HepG2 (cell line): ENCODE data around the gene ABAT. TPM values are rescaled to one million over a fixed set of nuclear protein-coding genes. Genes with fewer than 3 reads are reported as not detected.

Experiments
- ATAC-seq: fragments of 200-7000 bp; cut with Tn5 transposase; 3 replicates; pipeline ENCODE4 v1.9.1; 2020; ENCODE audit warnings: mild to moderate bottlenecking, moderate library complexity
- BruUV-seq: library from RNA; stranded (reverse); fragments of 400-500 nt; replicated peaks from 2 replicates; lab custom pipeline; 2021; lab: Mats Ljungman, UMichigan
- CTCF ChIA-PET: fragments of 300-600 bp; formaldehyde crosslinking; extraction: SDS; loops from one replicate; lab custom pipeline; 2021; ENCODE audit warnings: low total read pairs, inconsistent platforms, low intra/inter-chr PET ratio; lab: Yijun Ruan, JAX
- POLR2A ChIA-PET: fragments of 350-600 bp; sonication (Branson Sonifier 250); formaldehyde crosslinking; loops from one replicate; lab custom pipeline; 2020; ENCODE audit warnings: antibody characterized with exemption, inconsistent platforms; lab: Yijun Ruan, JAX
- DNase-seq: peaks from one replicate; pipeline ENCODE4 v3.0.0-alpha.2; 2015; ENCODE audit warnings: low spot score
- FAIRE-seq: peaks from 3 replicates; lab custom pipeline; 2011; peaks lifted over from hg19 to GRCh38; lab: Jason Lieb, UNC
- H2AFZ ChIP-seq: one replicate; pipeline ENCODE4 v1.6.1; 2011; ENCODE audit warnings: low read length, inconsistent platforms
- H3K27ac ChIP-seq: fragments of 300-600 bp; 3 replicates; pipeline ENCODE4 v1.8.0; 2011; ENCODE audit warnings: mixed run types, mild to moderate bottlenecking, mixed read lengths, low read length, inconsistent platforms; ENCODE audit not compliant: insufficient read depth; ENCODE audit errors: extremely low read length
- H3K27me3 ChIP-seq, 2 experiments: fragments of 200-600 bp in 1 of 2; 2 replicates in 1 of 2; 3 replicates in 1 of 2; pipeline versions ENCODE4 v1.6.0 to v1.8.0; 2011; ENCODE audit warnings: low read length in 2 of 2, mild to moderate bottlenecking in 2 of 2, moderate library complexity in 2 of 2, inconsistent platforms in 1 of 2; ENCODE audit not compliant: insufficient read depth in 2 of 2, control insufficient read depth in 1 of 2
- H3K36me3 ChIP-seq, 2 experiments: fragments of 200-600 bp in 1 of 2; replicated peaks in 1 of 2; 2 replicates in 1 of 2; 3 replicates in 1 of 2; pipeline versions ENCODE4 v1.5.1 to v1.8.0; 2011; ENCODE audit warnings: low read length in 2 of 2, inconsistent platforms in 1 of 2; ENCODE audit not compliant: insufficient read depth in 2 of 2, control insufficient read depth in 1 of 2
- H3K4me1 ChIP-seq: 2 replicates; pipeline ENCODE4 v1.5.1; 2012; ENCODE audit warnings: low read length, inconsistent platforms; ENCODE audit not compliant: insufficient read depth
- H3K4me2 ChIP-seq: 2 replicates; pipeline ENCODE4 v1.6.0; 2011; ENCODE audit warnings: low read depth, low read length, inconsistent platforms
- H3K4me3 ChIP-seq, 3 experiments: fragments of 200-600 bp in 1 of 3; sonication (generic), shearing (Covaris generic) in 1 of 3; replicated peaks in 1 of 3; 2 replicates each; pipeline ENCODE4 v1.5.1; 2011 to 2016; ENCODE audit warnings: low read length in 3 of 3, inconsistent platforms in 2 of 3, low read depth in 2 of 3, mild to moderate bottlenecking in 2 of 3, control low read depth in 1 of 3, mixed read lengths in 1 of 3; ENCODE audit not compliant: insufficient read depth in 1 of 3
- H3K79me2 ChIP-seq: one replicate; pipeline ENCODE4 v1.6.1; 2011; ENCODE audit warnings: low read length, inconsistent platforms; ENCODE audit not compliant: insufficient read depth
- H3K9ac ChIP-seq: 2 replicates; pipeline ENCODE4 v1.6.0; 2011; ENCODE audit warnings: mild to moderate bottlenecking, low read depth, low read length, inconsistent platforms; ENCODE audit not compliant: insufficient read depth
- H3K9me3 ChIP-seq: 2 replicates; pipeline ENCODE4 v1.5.1; 2012; ENCODE audit warnings: mild to moderate bottlenecking, low read length
- H4K20me1 ChIP-seq: 2 replicates; pipeline ENCODE4 v1.6.0; 2011; ENCODE audit warnings: inconsistent platforms, mild to moderate bottlenecking, low read length, moderate library complexity; ENCODE audit not compliant: insufficient read depth
- CEBPB ChIP-seq: IDR thresholded peaks from 2 replicates; pipeline ENCODE4 v1.6.1; 2011; ENCODE audit warnings: low read depth, low read length, improper control_type of control experiment, borderline replicate concordance
- DR1 ChIP-seq: sonication (generic); formaldehyde crosslinking; IDR thresholded peaks from 2 replicates; pipeline ENCODE4 v1.8.0; 2021; ENCODE audit warnings: mild to moderate bottlenecking, missing genetic modification reagents, inconsistent platforms
- GRHL1 ChIP-seq: sonication (generic); formaldehyde crosslinking; conservative IDR thresholded peaks from 2 replicates; pipeline ENCODE4 v1.8.0; 2022; ENCODE audit warnings: missing genetic modification reagents
- KAT8 ChIP-seq: IDR thresholded peaks from 2 replicates; pipeline ENCODE4 v1.6.1; 2016; ENCODE audit warnings: missing genetic modification reagents, missing compliant biosample characterization
- LCORL ChIP-seq, 2 experiments: fragments of 450-650 bp in 1 of 2; sonication (generic) in 1 of 2; formaldehyde crosslinking in 1 of 2; IDR thresholded peaks; 2 replicates each; pipeline versions ENCODE4 v1.5.0 to v1.6.1; 2017 to 2020; ENCODE audit warnings: antibody characterized with exemption in 1 of 2, missing genetic modification reagents in 1 of 2
- MED13 ChIP-seq: sonication (generic); formaldehyde crosslinking; IDR thresholded peaks from 2 replicates; pipeline ENCODE4 v1.5.0; 2020; ENCODE audit warnings: missing genetic modification reagents
- PBX3 ChIP-seq: sonication (generic); formaldehyde crosslinking; IDR thresholded peaks from 2 replicates; pipeline ENCODE4 v1.8.1; 2023; ENCODE audit warnings: missing genetic modification reagents, inconsistent platforms, borderline replicate concordance
- PHF20 ChIP-seq: sonication (generic); formaldehyde crosslinking; IDR thresholded peaks from 2 replicates; pipeline ENCODE4 v1.5.0; 2020; ENCODE audit warnings: mild to moderate bottlenecking, missing genetic modification reagents
- PHF8 ChIP-seq: sonication (generic); formaldehyde crosslinking; IDR thresholded peaks from 2 replicates; pipeline ENCODE4 v1.5.0; 2020; ENCODE audit warnings: missing genetic modification reagents
- SP2 ChIP-seq: sonication (generic); formaldehyde crosslinking; IDR thresholded peaks from 2 replicates; pipeline ENCODE4 v1.5.1; 2020; ENCODE audit warnings: mild to moderate bottlenecking, missing genetic modification reagents
- TAF15 ChIP-seq: fragments of 200-400 bp; formaldehyde crosslinking; IDR thresholded peaks from one replicate; pipeline ENCODE4 v1.6.1; 2018; ENCODE audit warnings: mild to moderate bottlenecking, low read depth, low read length; ENCODE audit not compliant: poor library complexity, severe bottlenecking
- ZNF18 ChIP-seq: sonication (generic); formaldehyde crosslinking; IDR thresholded peaks from 2 replicates; pipeline ENCODE4 v1.8.0; 2022; ENCODE audit warnings: mild to moderate bottlenecking, missing genetic modification reagents; ENCODE audit not compliant: insufficient replicate concordance
- ZNF292 ChIP-seq: sonication (generic); formaldehyde crosslinking; IDR thresholded peaks from 2 replicates; pipeline ENCODE4 v1.8.1; 2022; ENCODE audit warnings: mild to moderate bottlenecking, low read depth, missing genetic modification reagents, borderline replicate concordance
- ZNF567 ChIP-seq: sonication (generic); formaldehyde crosslinking; IDR thresholded peaks from 2 replicates; pipeline ENCODE4 v1.8.1; 2023; ENCODE audit warnings: mild to moderate bottlenecking, missing genetic modification reagents, borderline replicate concordance
- ZNF768 ChIP-seq: sonication (generic); formaldehyde crosslinking; IDR thresholded peaks from 2 replicates; pipeline ENCODE4 v1.4.0; 2020; ENCODE audit warnings: missing genetic modification reagents
- WGBS: methylation state at CpG from one replicate; pipeline ENCODE4 v1.1.6; 2017; ENCODE audit warnings: low lambda C conversion rate; 5-methylcytosine and 5-hydroxymethylcytosine counted together
- in situ Hi-C: cut with HindIII; loops from 2 replicates; pipeline ENCODE4 v1.10.0; 2017; ENCODE audit warnings: low pct_unique_long_range_greater_than_20kb; ENCODE audit not compliant: extremely low pct_ligation_motif_present
- intact Hi-C: fragments of 100-400 bp; cut with micrococcal nuclease; formaldehyde crosslinking; loops from one replicate; pipeline ENCODE4 v1.10.0; 2022; ENCODE audit not compliant: unreplicated experiment
- polyA plus RNA-seq, 8 experiments: library from polyadenylated mRNA; depleted of rRNA in 3 of 8; stranded (reverse) in 7 of 8; unstranded in 1 of 8; fragments of >200 nt; fragmentation: Illumina TruSeq in 4 of 8; extraction: Trizol in 4 of 8; gene quantifications; 2 replicates each; pipeline versions ENCODE4 v1.2.1 to v1.2.3, GENCODE V29; 2011 to 2016; ENCODE audit warnings: low read depth in 4 of 8, missing spikeins in 1 of 8, mixed read lengths in 1 of 8; ENCODE audit not compliant: insufficient read depth in 1 of 8
- total RNA-seq, 5 experiments: library from RNA; depleted of rRNA; stranded (reverse); fragments of >200 nt; fragmentation: Illumina TruSeq; extraction: Trizol; gene quantifications; 2 replicates each; pipeline ENCODE4 v1.2.3, GENCODE V29; 2016; ENCODE audit warnings: low read depth in 1 of 5
- TF ChIP-seq, protein P1 (sequence below): sonication (generic); formaldehyde crosslinking; IDR thresholded peaks from 2 replicates; pipeline ENCODE4 v1.4.0; 2020; ENCODE audit warnings: missing genetic modification reagents

ABAT gene
- total and polyA plus RNA-seq, 2 of the 13 experiments (the other 11 are each of a cell fraction or from before 2014, with no cell fraction given): 47.6 to 97.3 TPM

- no peak for ATAC-seq
- intact Hi-C loops (no loop called here), in situ Hi-C loops (no loop called here)
- Histone ChIP-seq H3K4me2 (no peak overlapping the region), H3K9ac (no peak overlapping the region), H3K4me3 (no peak overlapping the region), H3K9me3 (no peaks in the 10 kb centered on the region), H3K36me3 (peaks cover 2 to 7% of the 10 kb centered on the region in 2 experiments; a peak in 3 of 5 replicates), H3K4me1 (peaks cover 68% of the 10 kb centered on the region), H3K27me3 (no peaks in the 10 kb centered on the region), H4K20me1 (0 out of 2 replicates have a peak, but pooled peaks cover 4% of the 10 kb centered on the region), H3K27ac (no peak overlapping the region), H2AFZ (no peak overlapping the region), H3K79me2 (peaks cover 14% of the 10 kb centered on the region)
- CTCF ChIA-PET: no interaction called here
- no peak for DNase-seq
- no peak for FAIRE-seq
- BruUV-seq: no TSS peak
- 86% methylated on average over 9 of the region's 9 CpGs for WGBS
- TF ChIP-seq ZNF768 (CRISPR knock-in tag): no peak
- no peak for TF ChIP-seq SP2
- no peak for TF ChIP-seq KAT8 (CRISPR knock-in tag)
- no peak for TF ChIP-seq PHF8 (CRISPR knock-in tag)
- TF ChIP-seq, protein P1, sequence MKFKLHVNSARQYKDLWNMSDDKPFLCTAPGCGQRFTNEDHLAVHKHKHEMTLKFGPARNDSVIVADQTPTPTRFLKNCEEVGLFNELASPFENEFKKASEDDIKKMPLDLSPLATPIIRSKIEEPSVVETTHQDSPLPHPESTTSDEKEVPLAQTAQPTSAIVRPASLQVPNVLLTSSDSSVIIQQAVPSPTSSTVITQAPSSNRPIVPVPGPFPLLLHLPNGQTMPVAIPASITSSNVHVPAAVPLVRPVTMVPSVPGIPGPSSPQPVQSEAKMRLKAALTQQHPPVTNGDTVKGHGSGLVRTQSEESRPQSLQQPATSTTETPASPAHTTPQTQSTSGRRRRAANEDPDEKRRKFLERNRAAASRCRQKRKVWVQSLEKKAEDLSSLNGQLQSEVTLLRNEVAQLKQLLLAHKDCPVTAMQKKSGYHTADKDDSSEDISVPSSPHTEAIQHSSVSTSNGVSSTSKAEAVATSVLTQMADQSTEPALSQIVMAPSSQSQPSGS (CRISPR knock-in tag): no peak
- TF ChIP-seq MED13: no peak
- TF ChIP-seq ZNF18 (CRISPR knock-in tag): no peak
- TF ChIP-seq CEBPB: peak; percentile 10; the same call in 1 of the 2 replicates
- peak; percentile 98 for TF ChIP-seq LCORL (IDR thresholded peaks at IDR 0.05)
- no peak for TF ChIP-seq LCORL (CRISPR knock-in tag; IDR thresholded peaks at IDR 0.05)
- TF ChIP-seq DR1: no peak
- no peak for TF ChIP-seq ZNF567
- TF ChIP-seq TAF15: no peak
- no peak for TF ChIP-seq PHF20
- no peak for TF ChIP-seq PBX3 (CRISPR knock-in tag)
- TF ChIP-seq ZNF292 (CRISPR knock-in tag): no peak
- no peak for TF ChIP-seq GRHL1 (CRISPR knock-in tag)
- POLR2A ChIA-PET: no interaction called here
Measured at GRCh38 chr16:8682551-8683259, 8.3 kb downstream of the ABAT start.
